Stomach (tissue), 4 donors: Measurements from ENCODE around the gene TNNC1.

Source experiments
- POLR2A ChIP-seq, 4 donors: fragments of 450-650 bp; IDR thresholded peaks; one replicate each; pipeline ENCODE4 v1.6.1; 2016; ENCODE audit warnings: antibody characterized with exemption in 4 of 4, control low read depth in 2 of 4, mild to moderate bottlenecking in 1 of 4, moderate library complexity in 1 of 4
- POLR2AphosphoS5 ChIP-seq, 3 donors: sonication (generic); formaldehyde crosslinking; IDR thresholded peaks; one replicate each; pipeline ENCODE4 v1.6.1; 2016; ENCODE audit warnings: antibody characterized with exemption in 3 of 3
- TF ChIP-seq, protein P1 (sequence below), 7 experiments: fragments of 450-650 bp in 4 of 7; fragments of 200-600 bp in 3 of 7; sonication (generic) in 3 of 7; IDR thresholded peaks; one replicate each; pipeline ENCODE4 v1.5.1; 2016 to 2019; ENCODE audit warnings: antibody characterized with exemption in 7 of 7, control low read depth in 2 of 7, mild to moderate bottlenecking in 1 of 7

DNA sequence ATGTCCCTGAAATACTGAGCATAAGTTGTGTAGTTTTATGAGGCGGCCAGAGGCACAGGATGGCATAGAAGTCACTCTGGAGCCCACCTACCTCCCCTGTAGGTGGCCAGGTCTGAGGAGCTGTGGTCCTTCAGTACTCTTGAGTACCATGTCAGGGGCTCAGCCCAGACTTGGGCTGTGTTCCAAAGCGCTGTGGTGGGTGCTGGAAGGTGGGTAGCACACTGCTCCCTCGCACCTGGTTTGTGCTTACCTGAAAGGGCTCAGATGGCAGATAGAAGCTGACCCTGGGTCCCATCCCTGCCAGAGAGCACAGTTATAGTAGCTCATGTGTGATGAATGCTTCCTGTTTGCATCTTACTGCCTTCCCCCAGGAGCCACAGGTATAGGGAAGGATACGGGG, 17.1 kb upstream of the TNNC1 start:
- no peak for TF ChIP-seq POLR2A (IDR thresholded peaks at IDR 0.05)
- TF ChIP-seq, protein P1, sequence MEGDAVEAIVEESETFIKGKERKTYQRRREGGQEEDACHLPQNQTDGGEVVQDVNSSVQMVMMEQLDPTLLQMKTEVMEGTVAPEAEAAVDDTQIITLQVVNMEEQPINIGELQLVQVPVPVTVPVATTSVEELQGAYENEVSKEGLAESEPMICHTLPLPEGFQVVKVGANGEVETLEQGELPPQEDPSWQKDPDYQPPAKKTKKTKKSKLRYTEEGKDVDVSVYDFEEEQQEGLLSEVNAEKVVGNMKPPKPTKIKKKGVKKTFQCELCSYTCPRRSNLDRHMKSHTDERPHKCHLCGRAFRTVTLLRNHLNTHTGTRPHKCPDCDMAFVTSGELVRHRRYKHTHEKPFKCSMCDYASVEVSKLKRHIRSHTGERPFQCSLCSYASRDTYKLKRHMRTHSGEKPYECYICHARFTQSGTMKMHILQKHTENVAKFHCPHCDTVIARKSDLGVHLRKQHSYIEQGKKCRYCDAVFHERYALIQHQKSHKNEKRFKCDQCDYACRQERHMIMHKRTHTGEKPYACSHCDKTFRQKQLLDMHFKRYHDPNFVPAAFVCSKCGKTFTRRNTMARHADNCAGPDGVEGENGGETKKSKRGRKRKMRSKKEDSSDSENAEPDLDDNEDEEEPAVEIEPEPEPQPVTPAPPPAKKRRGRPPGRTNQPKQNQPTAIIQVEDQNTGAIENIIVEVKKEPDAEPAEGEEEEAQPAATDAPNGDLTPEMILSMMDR (IDR thresholded peaks at IDR 0.05), result no peak
- no peak for TF ChIP-seq POLR2AphosphoS5 (IDR thresholded peaks at IDR 0.05)
